ENCODE measurements around the gene GPS1. TPM values are rescaled to one million over a fixed set of nuclear protein-coding genes. Genes with fewer than 3 reads are reported as not detected.

GPS1 gene
- total RNA-seq, 1 donor from 2014 or later, result 64.7 TPM

- Histone ChIP-seq H3K4me3 (ENCODE audit: low read length in 3 of 3) (no peak overlapping the region), H3K4me1 (ENCODE audit: control insufficient read depth in 3 of 3, insufficient read depth in 3 of 3, low read length in 3 of 3) (peaks cover 46 to 64% (median 61%) of the 10 kb centered on the region in 3 donors)
These were observed 31.1 kb upstream of the GPS1 start for GRCh38 chr17:82020572-82021106.

GRCh38 chr17:82021107-82021899 lies 30.4 kb upstream of the GPS1 start:
- no peaks in the 10 kb centered on the region for H3K27me3 ChIP-seq (ENCODE audit: control insufficient read depth in 3 of 3, insufficient read depth in 3 of 3, low read length in 3 of 3)
- peak overlapping the region; percentile 81 to 89 (median 85) for H3K9ac ChIP-seq (ENCODE audit: low read depth in 1 of 3, low read length in 3 of 3)
- H3K36me3 ChIP-seq (ENCODE audit: control insufficient read depth in 3 of 3, insufficient read depth in 3 of 3, low read length in 3 of 3), result no peaks in the 10 kb centered on the region
- peaks cover 46 to 64% (median 61%) of the 10 kb centered on the region in 3 donors for H3K4me1 ChIP-seq (ENCODE audit: control insufficient read depth in 3 of 3, insufficient read depth in 3 of 3, low read length in 3 of 3)
- H3K27ac ChIP-seq (ENCODE audit: low read depth, low read length), result no peak overlapping the region
- peak overlapping the region in 2 of 3 donors; percentile 83 to 88 for H3K4me3 ChIP-seq (ENCODE audit: low read length in 3 of 3)
- no peaks in the 10 kb centered on the region for H3K9me3 ChIP-seq (ENCODE audit: control insufficient read depth in 3 of 3, low read length in 3 of 3)

More at GRCh38 chr17:82020572-82021106, 31.1 kb upstream of the GPS1 start:
- Histone ChIP-seq H3K9me3 (ENCODE audit: control insufficient read depth in 3 of 3, low read length in 3 of 3) (no peaks in the 10 kb centered on the region), H3K27ac (ENCODE audit: low read depth, low read length) (no peak overlapping the region), H3K36me3 (ENCODE audit: control insufficient read depth in 3 of 3, insufficient read depth in 3 of 3, low read length in 3 of 3) (no peaks in the 10 kb centered on the region), H3K9ac (ENCODE audit: low read depth in 1 of 3, low read length in 3 of 3) (peak overlapping the region in 1 of 3 donors; percentile 16), H3K27me3 (ENCODE audit: control insufficient read depth in 3 of 3, insufficient read depth in 3 of 3, low read length in 3 of 3) (no peaks in the 10 kb centered on the region)

- H3K9me3 ChIP-seq (ENCODE audit: control insufficient read depth in 3 of 3, low read length in 3 of 3), result no peaks in the 10 kb centered on the region
- H3K4me1 ChIP-seq (ENCODE audit: control insufficient read depth in 3 of 3, insufficient read depth in 3 of 3, low read length in 3 of 3), result peaks cover 46 to 64% (median 61%) of the 10 kb centered on the region in 3 donors
These were observed 29.8 kb upstream of the GPS1 start for GRCh38 chr17:82021900-82022309.

GRCh38 chr17:82022310-82022980 lies 29.3 kb upstream of the GPS1 start, which contains the start of gene CENPX:
Gene CENPX (minus strand): TSS chr17:82022878. CDS start chr17:82022861, 17 bp downstream.
- peak within 1 kb of the TSS; percentile 81 to 89 (median 85) for H3K9ac ChIP-seq (ENCODE audit: low read depth in 1 of 3, low read length in 3 of 3)
- no peaks in the 10 kb centered on the region for H3K9me3 ChIP-seq (ENCODE audit: control insufficient read depth in 3 of 3, low read length in 3 of 3)
- H3K4me1 ChIP-seq (ENCODE audit: control insufficient read depth in 3 of 3, insufficient read depth in 3 of 3, low read length in 3 of 3), result peaks cover 46 to 61% (median 58%) of the 10 kb centered on the region in 3 donors
- H3K27ac ChIP-seq (ENCODE audit: low read depth, low read length), result peak within 1 kb of the TSS; percentile 56
- peak within 1 kb of the TSS; percentile 78 to 88 (median 83) for H3K4me3 ChIP-seq (ENCODE audit: low read length in 3 of 3)
- no peaks in the 10 kb centered on the region for H3K27me3 ChIP-seq (ENCODE audit: control insufficient read depth in 3 of 3, insufficient read depth in 3 of 3, low read length in 3 of 3)
- peaks cover 0 to 6% (median 0%) of the 10 kb centered on the region in 3 donors for H3K36me3 ChIP-seq (ENCODE audit: control insufficient read depth in 3 of 3, insufficient read depth in 3 of 3, low read length in 3 of 3)

More at GRCh38 chr17:82021900-82022309, 29.8 kb upstream of the GPS1 start:
- Histone ChIP-seq H3K27ac (ENCODE audit: low read depth, low read length) (no peak overlapping the region), H3K36me3 (ENCODE audit: control insufficient read depth in 3 of 3, insufficient read depth in 3 of 3, low read length in 3 of 3) (peaks cover 0 to 2% (median 0%) of the 10 kb centered on the region in 3 donors), H3K27me3 (ENCODE audit: control insufficient read depth in 3 of 3, insufficient read depth in 3 of 3, low read length in 3 of 3) (no peaks in the 10 kb centered on the region), H3K4me3 (ENCODE audit: low read length in 3 of 3) (peak overlapping the region; percentile 78 to 88 (median 83)), H3K9ac (ENCODE audit: low read depth in 1 of 3, low read length in 3 of 3) (peak overlapping the region; percentile 81 to 89 (median 85))

GRCh38 chr17:82022981-82023446 lies 28.7 kb upstream of the GPS1 start, which contains the start of gene LRRC45:
Gene LRRC45 (plus strand): TSS chr17:82023305. CDS start chr17:82023644, 339 bp downstream.
- Histone ChIP-seq H3K27ac (ENCODE audit: low read depth, low read length) (peak within 1 kb of the TSS; percentile 56), H3K9ac (ENCODE audit: low read depth in 1 of 3, low read length in 3 of 3) (peak within 1 kb of the TSS; percentile 81 to 89 (median 85)), H3K9me3 (ENCODE audit: control insufficient read depth in 3 of 3, low read length in 3 of 3) (no peaks in the 10 kb centered on the region), H3K4me1 (ENCODE audit: control insufficient read depth in 3 of 3, insufficient read depth in 3 of 3, low read length in 3 of 3) (peaks cover 41 to 55% (median 53%) of the 10 kb centered on the region in 3 donors), H3K36me3 (ENCODE audit: control insufficient read depth in 3 of 3, insufficient read depth in 3 of 3, low read length in 3 of 3) (peaks cover 0 to 6% (median 2%) of the 10 kb centered on the region in 3 donors), H3K27me3 (ENCODE audit: control insufficient read depth in 3 of 3, insufficient read depth in 3 of 3, low read length in 3 of 3) (no peaks in the 10 kb centered on the region), H3K4me3 (ENCODE audit: low read length in 3 of 3) (peak within 1 kb of the TSS; percentile 78 to 88 (median 83))

GRCh38 chr17:82023447-82024241 lies 28.1 kb upstream of the GPS1 start:
- Histone ChIP-seq H3K9ac (ENCODE audit: low read depth in 1 of 3, low read length in 3 of 3) (peak overlapping the region; percentile 65 to 84 (median 70)), H3K36me3 (ENCODE audit: control insufficient read depth in 3 of 3, insufficient read depth in 3 of 3, low read length in 3 of 3) (peaks cover 0 to 6% (median 2%) of the 10 kb centered on the region in 3 donors), H3K9me3 (ENCODE audit: control insufficient read depth in 3 of 3, low read length in 3 of 3) (no peaks in the 10 kb centered on the region), H3K4me3 (ENCODE audit: low read length in 3 of 3) (peak overlapping the region; percentile 73 to 82 (median 77)), H3K4me1 (ENCODE audit: control insufficient read depth in 3 of 3, insufficient read depth in 3 of 3, low read length in 3 of 3) (peaks cover 35 to 49% (median 46%) of the 10 kb centered on the region in 3 donors), H3K27me3 (ENCODE audit: control insufficient read depth in 3 of 3, insufficient read depth in 3 of 3, low read length in 3 of 3) (no peaks in the 10 kb centered on the region), H3K27ac (ENCODE audit: low read depth, low read length) (no peak overlapping the region)

- Histone ChIP-seq H3K36me3 (ENCODE audit: control insufficient read depth in 3 of 3, insufficient read depth in 3 of 3, low read length in 3 of 3) (peaks cover 0 to 6% (median 2%) of the 10 kb centered on the region in 3 donors), H3K4me3 (ENCODE audit: low read length in 3 of 3) (no peak overlapping the region), H3K27ac (ENCODE audit: low read depth, low read length) (no peak overlapping the region), H3K27me3 (ENCODE audit: control insufficient read depth in 3 of 3, insufficient read depth in 3 of 3, low read length in 3 of 3) (no peaks in the 10 kb centered on the region), H3K4me1 (ENCODE audit: control insufficient read depth in 3 of 3, insufficient read depth in 3 of 3, low read length in 3 of 3) (peaks cover 24 to 43% (median 38%) of the 10 kb centered on the region in 3 donors), H3K9ac (ENCODE audit: low read depth in 1 of 3, low read length in 3 of 3) (no peak overlapping the region), H3K9me3 (ENCODE audit: control insufficient read depth in 3 of 3, low read length in 3 of 3) (no peaks in the 10 kb centered on the region)
These were observed 26.8 kb upstream of the GPS1 start for GRCh38 chr17:82024859-82025258.

GRCh38 chr17:82025401-82026107 lies 26.1 kb upstream of the GPS1 start:
- Histone ChIP-seq H3K4me3 (ENCODE audit: low read length in 3 of 3) (no peak overlapping the region), H3K36me3 (ENCODE audit: control insufficient read depth in 3 of 3, insufficient read depth in 3 of 3, low read length in 3 of 3) (peaks cover 0 to 6% (median 2%) of the 10 kb centered on the region in 3 donors), H3K4me1 (ENCODE audit: control insufficient read depth in 3 of 3, insufficient read depth in 3 of 3, low read length in 3 of 3) (peaks cover 24 to 44% (median 39%) of the 10 kb centered on the region in 3 donors), H3K27ac (ENCODE audit: low read depth, low read length) (no peak overlapping the region), H3K9me3 (ENCODE audit: control insufficient read depth in 3 of 3, low read length in 3 of 3) (no peaks in the 10 kb centered on the region), H3K9ac (ENCODE audit: low read depth in 1 of 3, low read length in 3 of 3) (peak overlapping the region in 1 of 3 donors; percentile 10), H3K27me3 (ENCODE audit: control insufficient read depth in 3 of 3, insufficient read depth in 3 of 3, low read length in 3 of 3) (no peaks in the 10 kb centered on the region)
